Transverse colon (tissue), 4 donors: ENCODE data around the gene RHBDD1.

Source experiments
- POLR2AphosphoS5 ChIP-seq, 3 donors: sonication (generic); formaldehyde crosslinking; IDR thresholded peaks; one replicate each; pipeline ENCODE4 v1.6.1; 2016; ENCODE audit warnings: antibody characterized with exemption in 3 of 3
- TF ChIP-seq, protein P1 (sequence below), 5 experiments: fragments of 200-600 bp in 3 of 5; fragments of 450-650 bp in 2 of 5; sonication (generic) in 3 of 5; IDR thresholded peaks; 1 replicate in 2 of 5; 2 replicates in 3 of 5; pipeline ENCODE4 v1.5.1; 2016 to 2017; ENCODE audit warnings: antibody characterized with exemption in 5 of 5, inconsistent platforms in 3 of 5, mild to moderate bottlenecking in 2 of 5, moderate library complexity in 1 of 5

DNA sequence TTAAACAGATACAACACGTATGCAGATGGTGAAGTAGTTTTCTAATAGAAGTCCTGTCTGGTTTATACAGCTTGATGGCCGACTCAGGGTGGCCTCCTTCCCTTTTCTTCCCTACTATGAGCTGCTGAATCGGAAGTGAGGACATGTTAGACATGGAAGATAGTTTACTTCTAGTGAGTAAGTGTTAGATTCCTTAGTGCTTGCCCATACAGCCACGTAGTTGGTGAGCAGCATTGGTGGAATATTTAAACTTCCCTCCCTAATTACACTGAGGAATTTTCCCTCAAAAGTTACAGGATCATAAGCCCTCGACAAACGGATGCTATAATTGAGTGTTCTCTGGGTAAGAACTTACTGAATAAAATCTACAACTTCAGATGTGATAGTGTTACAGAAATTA lies 52.1 kb downstream of the RHBDD1 start:
- TF ChIP-seq, protein P1, sequence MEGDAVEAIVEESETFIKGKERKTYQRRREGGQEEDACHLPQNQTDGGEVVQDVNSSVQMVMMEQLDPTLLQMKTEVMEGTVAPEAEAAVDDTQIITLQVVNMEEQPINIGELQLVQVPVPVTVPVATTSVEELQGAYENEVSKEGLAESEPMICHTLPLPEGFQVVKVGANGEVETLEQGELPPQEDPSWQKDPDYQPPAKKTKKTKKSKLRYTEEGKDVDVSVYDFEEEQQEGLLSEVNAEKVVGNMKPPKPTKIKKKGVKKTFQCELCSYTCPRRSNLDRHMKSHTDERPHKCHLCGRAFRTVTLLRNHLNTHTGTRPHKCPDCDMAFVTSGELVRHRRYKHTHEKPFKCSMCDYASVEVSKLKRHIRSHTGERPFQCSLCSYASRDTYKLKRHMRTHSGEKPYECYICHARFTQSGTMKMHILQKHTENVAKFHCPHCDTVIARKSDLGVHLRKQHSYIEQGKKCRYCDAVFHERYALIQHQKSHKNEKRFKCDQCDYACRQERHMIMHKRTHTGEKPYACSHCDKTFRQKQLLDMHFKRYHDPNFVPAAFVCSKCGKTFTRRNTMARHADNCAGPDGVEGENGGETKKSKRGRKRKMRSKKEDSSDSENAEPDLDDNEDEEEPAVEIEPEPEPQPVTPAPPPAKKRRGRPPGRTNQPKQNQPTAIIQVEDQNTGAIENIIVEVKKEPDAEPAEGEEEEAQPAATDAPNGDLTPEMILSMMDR (IDR thresholded peaks at IDR 0.05), result no peak
- no peak for TF ChIP-seq POLR2AphosphoS5 (IDR thresholded peaks at IDR 0.05)
